Measurements from ENCODE around the gene ANKRD11. TPM values are rescaled to one million over a fixed set of nuclear protein-coding genes. Genes with fewer than 3 reads are reported as not detected.

ANKRD11 gene
- total and polyA plus RNA-seq, 7 donors: 30.6 to 161 (median 42.8) TPM

GRCh38 chr16:89411335-89411850, 79.0 kb downstream of the ANKRD11 start:
- DNase-seq: no peak
- intact Hi-C loops (cut with DNase I): no loop called here
- H3K4me3 ChIP-seq: no peak overlapping the region
- peaks cover 0 to 84% (median 78%) of the 10 kb centered on the region in 4 donors for H3K4me1 ChIP-seq
- 62 to 65% methylated on average over 10 of the region's 10 CpGs for WGBS, 2 donors
- H3K36me3 ChIP-seq: no peaks in the 10 kb centered on the region
- no peaks in the 10 kb centered on the region for H3K27me3 ChIP-seq
- peak overlapping the region; percentile 32 to 62 (median 50) for H3K27ac ChIP-seq
- H3K9me3 ChIP-seq: no peaks in the 10 kb centered on the region
- TF ChIP-seq EP300 (IDR thresholded peaks at IDR 0.05): no peak
- no peak for TF ChIP-seq CTCF (IDR thresholded peaks at IDR 0.05)
- no peak for TF ChIP-seq POLR2A (IDR thresholded peaks at IDR 0.05)
- TF ChIP-seq POLR2AphosphoS5 (IDR thresholded peaks at IDR 0.05): no peak

GRCh38 chr16:89410794-89411309, 79.5 kb downstream of the ANKRD11 start:
- TF ChIP-seq POLR2A (IDR thresholded peaks at IDR 0.05): no peak
- TF ChIP-seq EP300 (IDR thresholded peaks at IDR 0.05): peak in 1 of 4 donors; percentile 22
- TF ChIP-seq POLR2AphosphoS5 (IDR thresholded peaks at IDR 0.05): peak in 3 of 4 donors; percentile 11 to 61 (median 17)
- TF ChIP-seq CTCF (IDR thresholded peaks at IDR 0.05): no peak
- Histone ChIP-seq H3K9me3 (no peaks in the 10 kb centered on the region), H3K36me3 (no peaks in the 10 kb centered on the region), H3K27me3 (no peaks in the 10 kb centered on the region), H3K4me1 (peaks cover 0 to 85% (median 82%) of the 10 kb centered on the region in 4 donors), H3K27ac (peak overlapping the region; percentile 32 to 62 (median 50)), H3K4me3 (no peak overlapping the region)
- peak; percentile 78 for DNase-seq
- 11 to 27% methylated on average over 11 of the region's 11 CpGs for WGBS, 2 donors
- intact Hi-C loops (cut with DNase I): no loop called here

- intact Hi-C loops (cut with DNase I): no loop called here
- no peak for DNase-seq
- TF ChIP-seq POLR2A (IDR thresholded peaks at IDR 0.05): no peak
- no peak for TF ChIP-seq CTCF (IDR thresholded peaks at IDR 0.05)
- TF ChIP-seq POLR2AphosphoS5 (IDR thresholded peaks at IDR 0.05): no peak
- TF ChIP-seq EP300 (IDR thresholded peaks at IDR 0.05): no peak
- Histone ChIP-seq H3K27me3 (no peaks in the 10 kb centered on the region), H3K9me3 (no peaks in the 10 kb centered on the region), H3K4me1 (peaks cover 0 to 90% (median 82%) of the 10 kb centered on the region in 4 donors), H3K36me3 (no peaks in the 10 kb centered on the region), H3K27ac (peak overlapping the region; percentile 32 to 62 (median 50)), H3K4me3 (no peak overlapping the region)
- WGBS, 2 donors: 41 to 45% methylated on average over 6 of the region's 6 CpGs
These were observed 80.0 kb downstream of the ANKRD11 start for GRCh38 chr16:89410322-89410721.

- 52 to 68% methylated on average over 13 of the region's 13 CpGs for WGBS, 2 donors
- Histone ChIP-seq H3K27ac (peak overlapping the region; percentile 10 to 52 (median 43)), H3K4me1 (peaks cover 0 to 93% (median 81%) of the 10 kb centered on the region in 4 donors), H3K27me3 (no peaks in the 10 kb centered on the region), H3K4me3 (no peak overlapping the region), H3K36me3 (no peaks in the 10 kb centered on the region), H3K9me3 (no peaks in the 10 kb centered on the region)
- TF ChIP-seq POLR2A (IDR thresholded peaks at IDR 0.05) (no peak), POLR2AphosphoS5 (IDR thresholded peaks at IDR 0.05) (no peak), EP300 (IDR thresholded peaks at IDR 0.05) (no peak), CTCF (IDR thresholded peaks at IDR 0.05) (no peak)
- no peak for DNase-seq
- intact Hi-C loops (cut with DNase I): no loop called here
These were observed 81.1 kb downstream of the ANKRD11 start for GRCh38 chr16:89409161-89409711.
